ENCODE results near the gene ZNF416.

The ZNF416 gene

DNA sequence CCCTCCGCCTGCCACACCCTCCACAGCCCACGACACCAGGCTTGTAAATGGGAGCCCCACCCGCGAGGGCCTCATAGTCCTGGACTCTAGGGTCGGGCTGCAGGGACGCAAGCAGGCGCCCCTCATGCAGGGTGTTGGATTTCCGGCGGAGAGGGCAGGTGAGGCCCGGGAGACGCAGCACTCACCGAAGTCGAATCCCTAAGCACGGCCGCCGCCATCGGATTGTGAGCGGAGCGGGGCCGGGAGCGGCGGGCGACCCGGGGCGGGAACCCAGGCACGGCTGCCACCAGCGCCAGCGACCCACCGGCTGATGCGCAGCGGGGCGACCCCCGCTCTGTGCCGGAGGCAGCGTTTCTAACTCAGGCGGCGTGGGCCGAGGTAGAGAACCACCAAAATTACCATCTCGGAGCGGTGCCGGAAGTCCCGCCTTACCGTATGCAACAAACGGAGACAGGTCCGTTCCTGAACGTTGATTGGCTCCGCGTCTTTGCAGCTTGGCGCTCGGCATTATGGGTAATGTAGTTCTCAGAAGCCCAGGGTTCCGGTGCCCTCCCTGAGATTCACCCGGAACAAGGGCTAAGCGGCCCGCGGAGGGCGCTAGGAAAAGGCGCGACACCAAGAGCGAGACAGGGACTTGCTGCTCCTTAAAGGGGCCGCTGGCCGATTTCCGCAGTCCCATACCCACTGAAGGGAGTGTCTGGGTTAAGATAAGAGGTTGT is at the start of gene ZNF416:
Gene ZNF416, minus strand, starts transcription at position 425 of the 719 bp plus-strand sequence. Its CDS starts 207 bp downstream, at position 218.
- peak; percentile 99 for DNase-seq

- DNase-seq: no peak
These were observed 44.4 kb upstream of the ZNF416 start for GRCh38 chr19:57623091-57623490.

DNA sequence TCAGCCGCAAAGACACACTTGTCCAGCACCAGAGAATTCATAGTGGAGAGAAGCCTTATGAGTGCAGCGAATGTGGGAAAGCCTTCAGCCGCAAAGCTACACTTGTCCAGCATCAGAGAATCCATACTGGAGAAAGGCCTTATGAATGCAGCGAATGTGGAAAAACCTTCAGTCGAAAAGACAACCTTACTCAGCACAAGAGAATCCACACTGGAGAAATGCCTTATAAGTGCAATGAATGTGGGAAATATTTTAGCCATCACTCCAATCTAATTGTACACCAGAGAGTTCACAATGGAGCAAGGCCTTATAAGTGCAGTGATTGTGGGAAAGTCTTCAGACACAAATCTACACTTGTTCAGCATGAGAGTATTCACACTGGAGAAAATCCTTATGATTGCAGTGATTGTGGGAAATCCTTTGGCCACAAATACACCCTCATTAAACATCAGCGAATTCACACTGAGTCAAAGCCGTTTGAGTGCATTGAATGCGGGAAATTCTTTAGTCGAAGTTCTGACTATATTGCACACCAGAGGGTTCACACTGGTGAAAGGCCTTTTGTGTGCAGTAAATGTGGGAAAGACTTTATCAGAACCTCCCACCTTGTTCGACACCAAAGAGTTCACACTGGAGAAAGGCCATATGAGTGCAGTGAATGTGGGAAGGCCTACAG is 42.1 kb upstream of the ZNF416 start:
- no peak for DNase-seq

DNA sequence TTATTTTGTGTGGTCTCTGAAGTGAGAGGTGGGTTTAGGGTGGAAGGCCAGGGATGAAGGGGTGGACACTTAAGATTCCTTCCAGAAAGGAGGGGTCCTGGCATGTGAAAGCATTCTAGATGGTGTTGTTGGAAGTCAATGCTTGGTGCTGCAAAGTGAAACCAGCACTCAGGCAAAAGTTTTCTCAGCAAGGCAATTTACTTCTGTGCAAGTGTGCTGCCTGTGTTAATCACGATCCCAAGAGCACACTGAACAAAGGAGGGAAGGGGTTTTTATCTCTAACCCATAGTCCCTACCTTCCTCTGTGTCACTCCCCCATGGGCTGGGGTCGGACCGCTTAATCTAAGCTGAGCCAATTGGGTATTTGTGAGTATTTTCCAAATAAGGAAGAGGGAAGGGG is 36.6 kb upstream of the ZNF416 start:
- no peak for DNase-seq

DNA sequence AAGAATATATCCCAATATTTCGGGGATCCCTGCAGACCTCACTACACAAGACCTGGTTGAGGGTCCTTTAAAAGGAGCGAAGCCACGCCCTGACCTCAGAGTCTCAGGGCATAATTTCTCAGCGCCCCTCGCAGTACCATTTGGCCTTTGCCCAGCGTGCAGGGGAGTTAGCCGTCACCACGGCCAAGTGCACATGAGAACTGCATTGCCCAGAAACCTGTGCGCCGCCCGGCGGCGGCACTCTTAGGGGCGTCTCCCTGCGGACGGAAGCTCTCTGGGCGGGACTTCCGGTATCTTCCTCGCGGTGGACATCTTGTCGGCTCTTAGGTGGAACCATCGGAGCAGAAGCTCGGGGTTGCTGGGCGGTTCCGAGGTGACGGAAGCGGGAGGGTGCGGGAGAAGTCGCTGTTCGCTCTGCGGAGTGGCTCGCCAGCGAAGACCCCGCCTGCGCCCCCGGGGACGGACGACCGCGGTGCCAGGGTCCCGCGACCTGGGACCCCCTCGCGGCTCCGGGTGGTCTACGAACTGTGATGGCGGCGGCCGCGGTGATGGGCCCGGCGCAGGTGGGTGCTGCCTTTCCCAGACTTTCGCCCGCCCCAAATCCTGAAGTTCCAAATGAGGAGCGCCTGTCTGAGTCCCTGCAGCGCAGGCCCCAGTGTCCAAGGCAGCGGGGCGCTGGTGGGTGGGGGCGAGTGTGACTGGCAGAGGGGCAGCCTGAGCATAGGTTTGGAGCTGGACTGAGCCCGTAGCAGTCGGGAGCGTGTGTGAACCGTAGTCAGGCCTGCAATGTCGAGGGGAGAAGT is 35.4 kb upstream of the ZNF416 start, which contains the start of gene ZNF134:
Gene ZNF134, plus strand, starts transcription at position 302 of the 803 bp plus-strand sequence. CDS start 5,227 bp downstream, outside the sequence.
- DNase-seq: peak; percentile 94

- no peak for DNase-seq
These were observed 32.4 kb upstream of the ZNF416 start for GRCh38 chr19:57611113-57611512.

DNA sequence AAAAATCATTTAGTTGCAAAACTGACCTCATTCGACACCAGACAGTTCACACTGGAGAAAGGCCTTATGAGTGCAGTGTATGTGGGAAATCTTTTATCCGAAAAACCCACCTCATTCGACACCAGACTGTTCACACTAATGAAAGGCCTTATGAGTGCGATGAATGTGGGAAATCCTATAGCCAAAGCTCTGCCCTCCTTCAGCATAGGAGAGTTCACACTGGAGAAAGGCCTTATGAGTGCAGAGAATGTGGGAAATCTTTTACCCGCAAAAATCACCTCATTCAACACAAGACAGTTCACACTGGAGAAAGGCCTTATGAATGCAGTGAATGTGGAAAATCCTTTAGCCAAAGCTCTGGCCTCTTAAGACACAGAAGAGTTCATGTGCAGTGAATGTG is 28.2 kb upstream of the ZNF416 start:
- DNase-seq: no peak

DNA sequence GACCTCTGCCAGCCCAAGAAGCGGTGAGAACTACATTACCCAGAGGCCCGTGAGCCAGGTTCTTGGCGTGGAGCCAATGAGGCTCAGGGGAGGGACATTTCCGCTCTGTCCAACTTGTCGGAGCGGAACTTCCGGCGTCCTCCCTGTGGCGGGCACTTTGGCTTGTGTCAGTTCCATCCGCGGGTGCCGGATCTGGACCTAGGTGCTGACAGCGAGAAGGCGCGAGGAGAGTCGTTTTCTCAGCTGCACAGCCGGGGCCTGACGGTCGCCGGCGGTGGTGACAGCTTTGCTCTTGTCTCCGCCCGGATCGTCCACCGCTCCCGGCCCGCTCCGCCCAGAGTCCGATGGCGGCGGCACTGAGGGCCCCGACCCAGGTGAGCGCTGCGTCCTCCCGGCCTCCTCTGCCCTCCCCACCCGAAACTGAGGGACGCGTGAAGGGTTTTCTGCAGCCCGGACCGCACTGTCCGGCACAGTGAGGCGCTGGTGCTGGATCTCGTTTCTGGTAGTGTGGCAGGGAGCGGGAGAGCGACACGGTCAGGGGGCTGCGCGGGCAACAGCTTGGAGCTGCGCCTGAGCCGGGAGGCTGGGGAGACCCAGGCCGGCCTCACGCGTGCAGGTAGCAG is 21.2 kb upstream of the ZNF416 start, which contains the start of gene ZNF530:
Gene ZNF530, plus strand, starts transcription at position 125 of the 623 bp plus-strand sequence. CDS start 4,461 bp downstream, outside the sequence.
- DNase-seq: peak; percentile 93

- DNase-seq: no peak
These were observed 20.7 kb upstream of the ZNF416 start for GRCh38 chr19:57599377-57599760.

- DNase-seq: no peak
These were observed 8.8 kb upstream of the ZNF416 start for GRCh38 chr19:57587529-57587928.

DNA sequence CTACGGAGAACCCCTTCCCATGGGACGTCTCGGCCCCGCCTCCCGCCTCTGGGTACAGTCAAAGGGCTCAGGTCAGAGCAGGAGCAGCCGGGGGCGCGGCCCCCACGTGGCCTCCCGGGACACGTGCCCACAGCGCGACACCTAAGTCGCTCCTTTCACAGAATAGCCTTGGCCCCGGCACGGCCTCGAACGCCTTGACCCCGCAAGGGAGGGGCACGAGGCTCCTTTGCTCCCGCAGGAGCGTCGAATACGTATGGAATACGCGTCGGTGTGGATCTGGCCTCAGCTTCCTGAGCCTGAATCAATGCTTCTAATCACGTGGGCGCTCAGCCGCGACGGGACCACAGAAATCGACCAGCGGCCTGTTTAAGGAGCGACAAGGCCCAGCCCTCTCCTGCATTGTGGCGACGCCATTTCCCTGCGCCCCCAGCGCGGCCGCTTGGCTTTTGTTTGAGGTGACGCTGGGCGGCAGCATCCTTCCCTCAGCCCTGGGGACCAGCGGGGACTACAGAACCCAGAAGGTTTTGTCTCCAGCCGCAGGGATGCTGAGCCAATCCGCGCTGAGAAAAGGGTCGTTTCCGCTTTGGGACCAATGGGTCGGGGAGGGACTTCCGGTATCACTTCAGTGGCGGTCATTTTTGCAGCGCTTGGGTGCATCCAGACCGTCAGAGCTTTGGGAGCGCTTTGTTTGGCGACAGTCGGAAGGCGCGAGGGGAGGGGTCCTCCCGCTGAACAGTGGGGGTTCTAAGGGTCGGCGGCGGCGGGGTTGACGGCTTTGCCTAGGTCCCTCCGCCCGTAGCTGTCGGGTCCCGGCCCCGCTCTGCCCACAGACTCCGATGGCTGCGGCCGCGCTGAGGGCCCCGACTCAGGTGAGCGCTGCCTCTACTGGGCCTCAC is 5.1 kb upstream of the ZNF416 start, which contains the start of gene ZIK1:
Gene ZIK1, plus strand, starts transcription at position 625 of the 896 bp plus-strand sequence. Its CDS starts 212 bp downstream, at position 837.
- peak; percentile 84 for DNase-seq

GRCh38 chr19:57583104-57583520 is 4.4 kb upstream of the ZNF416 start:
- DNase-seq: no peak

GRCh38 chr19:57576661-57577060 is 2.0 kb downstream of the ZNF416 start:
- DNase-seq: no peak

GRCh38 chr19:57572415-57572947 is 6.2 kb downstream of the ZNF416 start:
- no peak for DNase-seq

DNA sequence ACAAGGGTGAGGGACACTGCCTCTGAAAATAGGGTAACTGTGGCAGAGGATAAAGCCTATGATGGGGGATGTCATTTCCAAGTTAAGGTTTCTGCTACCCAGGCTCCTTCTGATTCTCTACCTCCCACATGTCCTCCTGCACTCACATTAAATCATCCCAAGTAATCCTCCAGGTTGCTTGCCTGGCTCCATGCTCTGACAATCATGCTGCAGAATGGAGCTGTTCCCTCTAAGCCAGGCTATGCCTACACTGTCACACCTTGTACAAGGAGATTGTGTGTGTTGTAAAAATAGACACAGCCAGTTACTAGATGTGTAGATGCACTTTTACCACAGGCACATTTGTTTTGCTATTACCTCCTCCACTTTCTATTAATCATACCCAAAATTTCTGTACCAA is 8.0 kb downstream of the ZNF416 start:
- DNase-seq: no peak

DNA sequence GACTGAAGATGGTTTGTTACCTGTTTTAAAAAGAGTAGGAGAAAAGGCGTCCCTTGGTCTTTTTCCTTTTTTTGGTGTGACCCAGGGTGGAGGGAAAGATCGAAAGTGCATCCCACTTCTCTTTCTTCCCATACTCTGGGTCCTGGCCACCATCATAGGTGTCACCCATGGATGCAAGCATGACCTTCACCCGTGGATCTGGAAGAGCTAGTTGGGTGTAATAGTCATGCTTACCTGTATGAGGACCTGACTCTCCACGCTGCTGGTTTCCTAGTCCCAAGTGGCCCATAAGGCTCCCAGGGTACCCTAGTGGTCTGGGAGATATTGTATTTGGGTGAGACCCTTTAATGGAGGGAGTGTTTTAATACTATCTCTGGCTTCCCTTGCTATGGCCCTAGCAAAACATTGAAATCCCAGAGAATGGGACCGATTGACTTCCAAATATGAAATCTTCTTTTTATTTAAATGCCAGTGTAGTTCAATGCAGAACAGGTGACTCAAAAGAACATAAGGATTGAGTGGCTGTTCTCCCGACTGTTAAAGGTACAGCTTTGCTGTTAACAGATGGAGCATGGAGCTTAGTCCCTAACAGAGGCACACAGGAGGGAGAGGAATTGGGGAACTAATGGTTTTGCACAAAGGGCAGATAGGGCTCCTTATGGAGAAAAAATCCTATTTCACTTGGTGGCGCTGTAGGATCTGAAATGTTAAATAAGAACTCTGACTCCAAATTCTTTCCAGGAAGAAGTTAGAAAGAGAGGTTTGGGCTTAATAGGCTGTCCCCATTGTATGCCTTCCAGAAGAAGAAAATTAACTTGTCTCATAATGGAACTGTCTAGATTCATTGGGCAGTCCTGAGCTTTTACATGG is 12.1 kb downstream of the ZNF416 start:
- peak; percentile 7 for DNase-seq

DNA sequence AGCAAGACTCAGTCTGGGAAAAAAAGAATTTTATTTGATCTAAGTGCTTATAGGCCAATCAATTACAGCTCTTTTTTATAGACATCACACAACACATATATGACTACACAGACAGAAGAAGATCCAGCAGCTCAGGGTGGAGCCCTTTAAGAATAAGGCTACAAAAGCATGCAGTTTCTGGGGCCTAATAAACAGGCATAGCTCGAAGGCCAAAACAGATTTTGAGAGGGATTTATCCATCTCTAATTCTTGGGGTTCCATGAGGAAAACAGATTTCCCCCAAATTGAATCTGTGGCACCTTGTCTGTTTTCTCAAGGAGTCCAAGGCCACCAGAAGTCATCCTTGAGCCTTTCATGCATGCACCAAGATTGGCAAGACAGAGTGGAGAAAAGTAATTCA is 15.2 kb downstream of the ZNF416 start:
- DNase-seq: no peak

GRCh38 chr19:57560049-57560491 is 18.6 kb downstream of the ZNF416 start:
- no peak for DNase-seq

DNA sequence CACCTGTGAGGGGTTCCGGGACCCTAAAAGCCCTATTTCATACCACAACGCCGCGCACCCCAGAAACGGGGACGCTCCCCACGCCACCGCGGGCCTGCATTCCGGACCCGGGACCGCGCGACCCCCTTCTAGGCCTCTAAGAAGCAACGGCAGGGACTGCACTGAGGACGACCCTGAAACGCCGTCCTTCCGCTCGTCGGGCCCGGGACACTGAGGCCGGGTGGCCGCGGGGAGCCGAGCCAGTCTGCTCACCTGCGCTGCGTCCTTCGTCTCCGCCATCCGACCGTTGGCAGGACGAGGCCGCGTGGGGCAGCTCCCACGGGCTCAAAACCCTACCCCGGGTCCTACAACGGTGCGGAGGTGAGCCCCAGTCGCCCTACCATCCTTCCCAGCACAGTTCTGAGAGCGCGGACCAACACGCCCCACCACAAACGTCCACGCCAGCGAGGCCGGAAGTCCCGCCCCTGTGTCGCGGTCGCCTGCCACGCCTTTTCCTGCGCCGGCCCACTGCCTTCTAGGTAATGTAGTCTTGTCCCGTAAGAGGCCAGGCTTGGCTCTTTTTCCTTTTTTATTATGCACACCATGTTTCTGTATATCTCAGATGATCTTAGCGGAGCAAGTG is 19.2 kb downstream of the ZNF416 start, which contains the start of gene ZNF550:
Gene ZNF550, minus strand, starts transcription at position 460 of the 622 bp plus-strand sequence. Its CDS starts 181 bp downstream, at position 279.
- peak; percentile 85 for DNase-seq

- DNase-seq: no peak
These were observed 19.7 kb downstream of the ZNF416 start for GRCh38 chr19:57559008-57559403.

Measured in NCI-H1105 treated with DMSO at 0.1 percent for 48 hours (cell line).